HepG2 (cell line): Measurements from ENCODE around the gene TRIM7.

Experiments used
- ATF2 ChIP-seq: sonication (generic); formaldehyde crosslinking; IDR thresholded peaks from 2 replicates; pipeline ENCODE4 v1.4.0; 2020; ENCODE audit warnings: missing genetic modification reagents
- CTCF ChIP-seq: sonication (generic); formaldehyde crosslinking; IDR thresholded peaks from 2 replicates; pipeline ENCODE4 v1.5.0; 2020; ENCODE audit warnings: mild to moderate bottlenecking, missing genetic modification reagents, moderate library complexity
- ESRRA ChIP-seq: sonication (generic); formaldehyde crosslinking; IDR thresholded peaks from 2 replicates; pipeline ENCODE4 v1.5.1; 2020; ENCODE audit warnings: mild to moderate bottlenecking, low read depth, missing genetic modification reagents
- HDAC2 ChIP-seq: sonication (generic); formaldehyde crosslinking; IDR thresholded peaks from 2 replicates; pipeline ENCODE4 v1.4.0; 2020; ENCODE audit warnings: missing genetic modification reagents
- HINFP ChIP-seq: sonication (generic); formaldehyde crosslinking; IDR thresholded peaks from 2 replicates; pipeline ENCODE4 v1.4.0; 2020; ENCODE audit warnings: low read depth, mild to moderate bottlenecking, missing genetic modification reagents
- NFYB ChIP-seq: sonication (generic); formaldehyde crosslinking; IDR thresholded peaks from 2 replicates; pipeline ENCODE4 v1.4.0; 2020; ENCODE audit warnings: missing genetic modification reagents
- POLR2A ChIP-seq, 2 experiments: IDR thresholded peaks; 2 replicates each; pipeline ENCODE4 v1.6.1; 2011; ENCODE audit warnings: low read depth in 2 of 2, low read length in 2 of 2, mild to moderate bottlenecking in 1 of 2, moderate library complexity in 1 of 2; ENCODE audit not compliant: insufficient read depth in 1 of 2

- TF ChIP-seq HDAC2 (CRISPR knock-in tag) (no peak), HINFP (CRISPR knock-in tag) (no peak), ATF2 (CRISPR knock-in tag) (no peak), CTCF (no peak), NFYB (CRISPR knock-in tag) (no peak), POLR2A (IDR thresholded peaks at IDR 0.05; ENCODE audit: insufficient read depth in 1 of 2, low read depth in 2 of 2, low read length in 2 of 2) (peak; percentile 33 to 63; a peak in 3 of 4 replicates), ESRRA (no peak)
Observed at GRCh38 chr5:181235689-181236366, 30.8 kb upstream of the TRIM7 start.
